Panc1 (cell line): ENCODE measurements around the gene GOLGA6B.

Experiments used
- CTCF ChIP-seq: fragments of 450-650 bp; IDR thresholded peaks from 2 replicates; pipeline ENCODE4 v1.5.1; 2017; ENCODE audit warnings: mild to moderate bottlenecking
- POLR2AphosphoS5 ChIP-seq: IDR thresholded peaks from 2 replicates; pipeline ENCODE4 v1.6.1; 2012; ENCODE audit warnings: mild to moderate bottlenecking, low read depth, low read length, moderate library complexity
- REST ChIP-seq, 2 experiments: IDR thresholded peaks; 2 replicates each; pipeline ENCODE4 v1.6.1; 2011 to 2012; ENCODE audit warnings: low read depth in 2 of 2, control low read depth in 1 of 2, low read length in 1 of 2, mild to moderate bottlenecking in 1 of 2, moderate library complexity in 1 of 2; ENCODE audit not compliant: insufficient read depth in 1 of 2
- TCF7L2 ChIP-seq: IDR thresholded peaks from 2 replicates; pipeline ENCODE4 v1.6.1; 2011; ENCODE audit warnings: mild to moderate bottlenecking, low read depth, low read length, inconsistent platforms

- TF ChIP-seq POLR2AphosphoS5: no peak
- TF ChIP-seq CTCF: no peak
- no peak for TF ChIP-seq REST (IDR thresholded peaks at IDR 0.05; ENCODE audit: insufficient read depth in 1 of 2, low read depth in 2 of 2, low read length in 1 of 2)
- TF ChIP-seq TCF7L2: no peak
Measured at GRCh38 chr15:72609862-72610261, 44.6 kb upstream of the GOLGA6B start.
